Measurements from ENCODE around the gene BCL11B. TPM values are rescaled to one million over a fixed set of nuclear protein-coding genes. Genes with fewer than 3 reads are reported as not detected.

BCL11B gene
- total and polyA plus RNA-seq, 2 donors (not counting 1 experiment from before 2014, with no cell fraction given): 0.33 to 0.42 TPM

- Mint-ChIP-seq H3K4me1 (no peaks in the 10 kb centered on the region), H3K27ac (no peak overlapping the region), H3K9me3 (ENCODE audit: insufficient read depth) (peaks cover 3% of the 10 kb centered on the region), H3K4me3 (no peak overlapping the region), H3K27me3 (no peaks in the 10 kb centered on the region)
- no peak for ATAC-seq (ENCODE audit: low read depth)
- H3K79me2 ChIP-seq (ENCODE audit: control insufficient read depth, insufficient read depth, low read length): no peaks in the 10 kb centered on the region
- H3K9me3 ChIP-seq (ENCODE audit: control extremely low read depth in 1 of 3, control insufficient read depth in 2 of 3, insufficient read depth in 1 of 3, low read length in 2 of 3): peaks cover 0 to 22% (median 0%) of the 10 kb centered on the region in 3 donors
- H3K4me1 ChIP-seq (ENCODE audit: control insufficient read depth in 2 of 2, insufficient read depth in 2 of 2, low read length in 2 of 2): no peaks in the 10 kb centered on the region
- TF ChIP-seq, protein P1, sequence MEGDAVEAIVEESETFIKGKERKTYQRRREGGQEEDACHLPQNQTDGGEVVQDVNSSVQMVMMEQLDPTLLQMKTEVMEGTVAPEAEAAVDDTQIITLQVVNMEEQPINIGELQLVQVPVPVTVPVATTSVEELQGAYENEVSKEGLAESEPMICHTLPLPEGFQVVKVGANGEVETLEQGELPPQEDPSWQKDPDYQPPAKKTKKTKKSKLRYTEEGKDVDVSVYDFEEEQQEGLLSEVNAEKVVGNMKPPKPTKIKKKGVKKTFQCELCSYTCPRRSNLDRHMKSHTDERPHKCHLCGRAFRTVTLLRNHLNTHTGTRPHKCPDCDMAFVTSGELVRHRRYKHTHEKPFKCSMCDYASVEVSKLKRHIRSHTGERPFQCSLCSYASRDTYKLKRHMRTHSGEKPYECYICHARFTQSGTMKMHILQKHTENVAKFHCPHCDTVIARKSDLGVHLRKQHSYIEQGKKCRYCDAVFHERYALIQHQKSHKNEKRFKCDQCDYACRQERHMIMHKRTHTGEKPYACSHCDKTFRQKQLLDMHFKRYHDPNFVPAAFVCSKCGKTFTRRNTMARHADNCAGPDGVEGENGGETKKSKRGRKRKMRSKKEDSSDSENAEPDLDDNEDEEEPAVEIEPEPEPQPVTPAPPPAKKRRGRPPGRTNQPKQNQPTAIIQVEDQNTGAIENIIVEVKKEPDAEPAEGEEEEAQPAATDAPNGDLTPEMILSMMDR (IDR thresholded peaks at IDR 0.05): no peak
- no peak for TF ChIP-seq EZH2 (IDR thresholded peaks at IDR 0.05; ENCODE audit: borderline replicate concordance, insufficient read depth, low read depth, low read length, poor library complexity, severe bottlenecking)
- H3K4me2 ChIP-seq (replicated peaks; ENCODE audit: low read depth, low read length, poor library complexity, severe bottlenecking): no peak overlapping the region
- H3K36me3 ChIP-seq (replicated peaks in 1 of 2; ENCODE audit: control extremely low read depth in 1 of 2, control insufficient read depth in 1 of 2, extremely low read depth in 1 of 2, insufficient read depth in 2 of 2, low read length in 1 of 2): no peaks in the 10 kb centered on the region
- ChIA-PET CTCF (no interaction called here), POLR2A (no interaction called here)
- no peak overlapping the region for H2AFZ ChIP-seq (ENCODE audit: insufficient read depth, low read depth, low read length, poor library complexity, severe bottlenecking)
- H3K27me3 ChIP-seq (replicated peaks in 1 of 4; ENCODE audit: control extremely low read depth in 1 of 4, control insufficient read depth in 3 of 4, insufficient read depth in 4 of 4, low read length in 3 of 4): no peaks in the 10 kb centered on the region
- WGBS (ENCODE audit: insufficient coverage): 38% methylated on average over 15 of the region's 19 CpGs
- H3K4me3 ChIP-seq (ENCODE audit: control extremely low read depth in 1 of 5, extremely low read depth in 1 of 5, insufficient read depth in 1 of 5, low read depth in 2 of 5, low read length in 4 of 5): no peak overlapping the region
- DNase-seq: no peak
- H3K9ac ChIP-seq (ENCODE audit: low read length): no peak overlapping the region
- no peak overlapping the region for H3K27ac ChIP-seq (ENCODE audit: low read length in 2 of 2)
- no peaks in the 10 kb centered on the region for H4K20me1 ChIP-seq (ENCODE audit: control insufficient read depth, insufficient read depth, low read length, poor library complexity, severe bottlenecking)
- intact Hi-C loops (cut with micrococcal nuclease): no loop called here
Observed at GRCh38 chr14:99188731-99189191, 83.2 kb downstream of the BCL11B start.

DNA sequence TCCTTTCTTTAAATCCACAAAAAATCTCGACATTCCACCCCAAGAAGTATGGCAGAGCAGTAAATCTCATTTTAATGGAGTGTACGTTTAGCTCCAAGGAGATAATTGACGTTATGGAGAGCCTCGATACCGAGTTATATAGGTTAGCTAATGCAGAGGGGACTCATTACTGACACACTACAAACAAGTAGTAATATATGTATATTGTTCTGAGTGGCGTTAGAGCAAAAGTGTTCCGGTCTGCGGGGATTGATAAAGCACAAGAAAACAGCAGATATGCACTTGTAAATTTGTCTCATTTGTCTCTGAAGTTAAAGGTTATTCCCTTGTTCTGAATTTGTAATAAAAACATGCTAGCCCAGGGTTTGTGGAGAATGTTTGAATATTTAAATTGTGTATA is 84.1 kb downstream of the BCL11B start:
- no peak for TF ChIP-seq EZH2 (IDR thresholded peaks at IDR 0.05; ENCODE audit: borderline replicate concordance, insufficient read depth, low read depth, low read length, poor library complexity, severe bottlenecking)
- TF ChIP-seq, protein P1 (IDR thresholded peaks at IDR 0.05): no peak
- Mint-ChIP-seq H3K27me3 (no peaks in the 10 kb centered on the region), H3K9me3 (ENCODE audit: insufficient read depth) (peaks cover 3% of the 10 kb centered on the region), H3K4me3 (no peak overlapping the region), H3K4me1 (no peaks in the 10 kb centered on the region), H3K27ac (no peak overlapping the region)
- Histone ChIP-seq H3K4me1 (ENCODE audit: control insufficient read depth in 2 of 2, insufficient read depth in 2 of 2, low read length in 2 of 2) (no peaks in the 10 kb centered on the region), H3K79me2 (ENCODE audit: control insufficient read depth, insufficient read depth, low read length) (no peaks in the 10 kb centered on the region), H3K9ac (ENCODE audit: low read length) (no peak overlapping the region), H4K20me1 (ENCODE audit: control insufficient read depth, insufficient read depth, low read length, poor library complexity, severe bottlenecking) (no peaks in the 10 kb centered on the region), H3K9me3 (ENCODE audit: control extremely low read depth in 1 of 3, control insufficient read depth in 2 of 3, insufficient read depth in 1 of 3, low read length in 2 of 3) (peaks cover 0 to 24% (median 0%) of the 10 kb centered on the region in 3 donors), H3K36me3 (replicated peaks in 1 of 2; ENCODE audit: control extremely low read depth in 1 of 2, control insufficient read depth in 1 of 2, extremely low read depth in 1 of 2, insufficient read depth in 2 of 2, low read length in 1 of 2) (no peaks in the 10 kb centered on the region), H2AFZ (ENCODE audit: insufficient read depth, low read depth, low read length, poor library complexity, severe bottlenecking) (no peak overlapping the region), H3K27ac (ENCODE audit: low read length in 2 of 2) (no peak overlapping the region), H3K27me3 (replicated peaks in 1 of 4; ENCODE audit: control extremely low read depth in 1 of 4, control insufficient read depth in 3 of 4, insufficient read depth in 4 of 4, low read length in 3 of 4) (no peaks in the 10 kb centered on the region), H3K4me2 (replicated peaks; ENCODE audit: low read depth, low read length, poor library complexity, severe bottlenecking) (no peak overlapping the region), H3K4me3 (ENCODE audit: control extremely low read depth in 1 of 5, extremely low read depth in 1 of 5, insufficient read depth in 1 of 5, low read depth in 2 of 5, low read length in 4 of 5) (no peak overlapping the region)
- CTCF ChIA-PET: no interaction called here
- DNase-seq (no peak), ATAC-seq (ENCODE audit: low read depth) (no peak)
- 100% methylated on average over 3 of the region's 8 CpGs for WGBS (ENCODE audit: insufficient coverage)
- POLR2A ChIA-PET: no interaction called here
- intact Hi-C loops (cut with micrococcal nuclease): no loop called here
